Activated gamma-delta T cell treated with anti-CD3 and anti-CD28 coated beads, Interleukin-2, amount 50 U/mL, for 16 hours (primary cell): ENCODE data around the gene MEF2C.

Experiments
- DNase-seq: peaks from one replicate; pipeline ENCODE4 v3.0.0-alpha.2; 2020; ENCODE audit warnings: low read depth

Gene MEF2C

GRCh38 chr5:88673253-88674105, 209.5 kb downstream of the MEF2C start:
- DNase-seq: no peak

- no peak for DNase-seq
Observed at GRCh38 chr5:88672644-88673252, 210.2 kb downstream of the MEF2C start.

GRCh38 chr5:88671505-88672499, 211.2 kb downstream of the MEF2C start:
- DNase-seq: no peak

DNA sequence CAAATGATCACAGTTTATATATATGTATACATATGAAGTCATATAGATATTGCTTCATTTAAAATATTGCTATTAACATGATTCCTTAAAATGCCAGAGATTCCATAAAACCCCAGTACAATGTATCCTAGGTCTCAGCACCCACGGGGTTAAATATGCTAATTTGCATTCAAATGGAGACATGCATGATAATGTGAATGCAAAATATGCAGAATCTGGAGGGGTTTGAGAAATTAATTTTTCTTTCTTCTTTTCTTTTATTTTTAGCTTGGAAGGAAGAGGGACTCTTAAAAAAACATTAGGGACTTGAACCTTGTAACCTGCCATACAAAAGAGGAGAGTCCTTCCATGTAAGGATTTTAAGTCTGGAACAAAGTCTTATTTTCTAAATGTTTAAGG, 211.9 kb downstream of the MEF2C start:
- DNase-seq: no peak

DNA sequence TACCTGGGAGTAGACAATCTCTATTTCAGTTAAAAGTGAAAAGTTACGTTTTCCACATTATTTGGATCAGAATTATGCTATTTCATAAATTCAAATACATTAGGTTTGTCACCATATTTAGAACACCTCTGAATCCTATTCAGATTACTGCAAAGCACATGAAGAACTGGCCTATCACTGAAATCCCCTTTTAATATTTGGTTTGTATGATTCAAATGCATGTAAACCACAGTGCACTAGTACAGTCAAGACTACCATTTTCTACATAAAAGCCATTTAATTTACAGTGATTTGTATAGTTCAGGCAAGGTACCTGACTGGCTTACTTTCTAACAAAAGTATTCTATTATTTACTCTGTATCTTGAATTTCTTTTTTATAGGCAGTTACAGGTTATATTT, 212.5 kb downstream of the MEF2C start:
- DNase-seq: no peak

DNA sequence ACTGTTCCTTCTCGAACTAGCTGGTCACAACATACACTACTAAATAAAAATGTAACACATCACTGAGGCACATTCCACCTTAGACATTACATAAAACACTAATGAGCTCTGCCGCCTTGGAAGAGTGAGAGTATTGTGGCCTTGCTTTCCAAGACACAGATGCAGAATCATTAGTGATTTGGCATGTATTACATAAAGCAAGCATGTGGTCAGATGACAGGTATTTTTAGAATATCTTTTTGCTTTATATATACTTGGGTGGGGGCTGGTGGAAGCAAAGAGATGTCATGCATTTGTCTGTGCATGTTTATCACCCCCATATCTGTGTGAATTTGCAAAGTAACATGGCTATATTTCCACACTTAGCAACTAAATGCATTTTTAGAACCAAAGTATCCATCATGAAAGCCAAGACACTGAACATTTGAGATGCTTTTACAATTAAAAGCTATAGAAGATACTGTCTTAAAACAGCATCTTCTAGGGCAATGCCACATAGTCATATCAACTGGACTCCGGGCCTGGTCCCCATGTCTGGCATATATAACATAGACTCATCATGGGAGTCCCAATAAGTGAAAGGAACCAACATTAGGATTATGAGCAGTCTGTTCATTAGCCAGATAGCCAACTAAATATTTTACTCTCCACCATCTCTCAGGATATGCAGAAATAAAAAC, 213.5 kb downstream of the MEF2C start:
- DNase-seq: no peak

- DNase-seq: no peak
Observed at GRCh38 chr5:88667496-88668201, 215.3 kb downstream of the MEF2C start.
